IMR-90 (cell line): Measurements from ENCODE around the gene CSPG5. TPM values are rescaled to one million over a fixed set of nuclear protein-coding genes. Genes with fewer than 3 reads are reported as not detected.

Experiments used
- ATAC-seq: fragments of 200-7000 bp; cut with Tn5 transposase; 2 replicates; pipeline ENCODE4 v1.9.1; 2020; ENCODE audit warnings: low read depth, mild to moderate bottlenecking, moderate library complexity
- BruUV-seq: library from RNA; stranded (reverse); fragments of 400-500 nt; replicated peaks from 2 replicates; lab custom pipeline; 2021; lab: Mats Ljungman, UMichigan
- CTCF ChIA-PET: fragments of 300-600 bp; formaldehyde crosslinking; extraction: SDS; loops from one replicate; lab custom pipeline; 2021; ENCODE audit warnings: antibody characterized with exemption; lab: Yijun Ruan, JAX
- POLR2A ChIA-PET: fragments of 300-600 bp; sonication (Branson Sonifier 250); formaldehyde crosslinking; loops from one replicate; lab custom pipeline; 2022; ENCODE audit warnings: antibody characterized with exemption; ENCODE audit not compliant: unreplicated experiment; lab: Charles Lee
- DNase-seq: peaks from one replicate; pipeline ENCODE4 v3.0.0; 2013
- H2AFZ ChIP-seq: replicated peaks from 2 replicates; pipeline ENCODE3; 2013; ENCODE audit warnings: low read length, mild to moderate bottlenecking; ENCODE audit not compliant: poor library complexity
- H2AK5ac ChIP-seq: 2 replicates; pipeline ENCODE4 v1.6.1; 2013; ENCODE audit warnings: low read depth, low read length, inconsistent platforms
- H2AK9ac ChIP-seq: replicated peaks from 2 replicates; pipeline ENCODE3; 2013; ENCODE audit warnings: mild to moderate bottlenecking, low read depth, low read length, moderate library complexity; ENCODE audit not compliant: poor library complexity
- H2BK120ac ChIP-seq: 2 replicates; pipeline ENCODE4 v1.6.1; 2013; ENCODE audit warnings: low read depth, low read length, inconsistent platforms
- H2BK15ac ChIP-seq: 3 replicates; pipeline ENCODE4 v1.6.1; 2013; ENCODE audit warnings: low read depth, low read length, inconsistent platforms
- H2BK20ac ChIP-seq: 2 replicates; pipeline ENCODE4 v1.6.1; 2013; ENCODE audit warnings: low read depth, mild to moderate bottlenecking, inconsistent platforms, low read length, moderate library complexity
- H2BK5ac ChIP-seq: 2 replicates; pipeline ENCODE4 v1.6.1; 2013; ENCODE audit warnings: mild to moderate bottlenecking, low read depth, low read length, inconsistent platforms; ENCODE audit not compliant: poor library complexity, severe bottlenecking
- H3K14ac ChIP-seq: replicated peaks from 2 replicates; pipeline ENCODE4 v1.6.1; 2013; ENCODE audit warnings: low read depth, low read length, inconsistent platforms
- H3K18ac ChIP-seq: 2 replicates; pipeline ENCODE4 v1.6.1; 2013; ENCODE audit warnings: low read depth, low read length, control low read depth
- H3K23ac ChIP-seq: 2 replicates; pipeline ENCODE4 v1.6.1; 2013; ENCODE audit warnings: low read depth, low read length, inconsistent platforms
- H3K27ac ChIP-seq: 2 replicates; pipeline ENCODE4 v1.5.1; 2013; ENCODE audit warnings: mild to moderate bottlenecking, control low read depth, low read length; ENCODE audit not compliant: insufficient read depth
- H3K27me3 ChIP-seq: 2 replicates; pipeline ENCODE4 v1.6.1; 2013; ENCODE audit warnings: low read length; ENCODE audit not compliant: control insufficient read depth, insufficient read depth
- H3K36me3 ChIP-seq: 2 replicates; pipeline ENCODE4 v1.6.1; 2013; ENCODE audit warnings: low read length, mixed read lengths; ENCODE audit not compliant: control insufficient read depth, insufficient read depth
- H3K4ac ChIP-seq: 2 replicates; pipeline ENCODE4 v1.6.1; 2013; ENCODE audit warnings: low read depth, low read length, inconsistent platforms
- H3K4me1 ChIP-seq: 2 replicates; pipeline ENCODE4 v1.6.1; 2013; ENCODE audit warnings: low read length, mixed read lengths; ENCODE audit not compliant: control insufficient read depth, insufficient read depth
- H3K4me2 ChIP-seq: 2 replicates; pipeline ENCODE4 v1.6.1; 2013; ENCODE audit warnings: low read depth, mild to moderate bottlenecking, control low read depth, low read length, moderate library complexity
- H3K4me3 ChIP-seq: 2 replicates; pipeline ENCODE4 v1.5.1; 2013; ENCODE audit warnings: low read depth, mild to moderate bottlenecking, control low read depth, low read length, moderate library complexity; ENCODE audit not compliant: insufficient read depth
- H3K56ac ChIP-seq: 2 replicates; pipeline ENCODE4 v1.6.1; 2013; ENCODE audit warnings: low read length, inconsistent platforms; ENCODE audit not compliant: insufficient read depth; ENCODE audit errors: extremely low read depth
- H3K79me1 ChIP-seq, 2 experiments: 2 replicates each; pipeline ENCODE4 v1.6.1; 2013; ENCODE audit warnings: low read length in 2 of 2, inconsistent platforms in 1 of 2, low read depth in 1 of 2
- H3K9ac ChIP-seq: 2 replicates; pipeline ENCODE4 v1.6.1; 2013; ENCODE audit warnings: low read depth, low read length, control low read depth
- H3K9me1 ChIP-seq: 2 replicates; pipeline ENCODE4 v1.6.1; 2013; ENCODE audit warnings: low read length, inconsistent platforms; ENCODE audit not compliant: insufficient read depth
- H3K9me3 ChIP-seq: 2 replicates; pipeline ENCODE4 v1.6.1; 2013; ENCODE audit warnings: low read length; ENCODE audit not compliant: control insufficient read depth, insufficient read depth
- H4K20me1 ChIP-seq: 2 replicates; pipeline ENCODE4 v1.6.1; 2013; ENCODE audit warnings: low read length, inconsistent platforms; ENCODE audit not compliant: insufficient read depth
- H4K5ac ChIP-seq: 2 replicates; pipeline ENCODE4 v1.6.1; 2013; ENCODE audit warnings: mild to moderate bottlenecking, low read depth, low read length, control low read depth
- H4K8ac ChIP-seq, 2 experiments: 2 replicates each; pipeline ENCODE4 v1.6.1; 2013; ENCODE audit warnings: low read depth in 2 of 2, low read length in 2 of 2, control low read depth in 1 of 2, inconsistent platforms in 1 of 2
- H4K91ac ChIP-seq: 2 replicates; pipeline ENCODE4 v1.6.1; 2013; ENCODE audit warnings: low read depth, low read length, inconsistent platforms; ENCODE audit not compliant: insufficient read depth
- CHD1 ChIP-seq: IDR thresholded peaks from 2 replicates; pipeline ENCODE4 v1.6.1; 2012; ENCODE audit warnings: low read depth, low read length, improper control_type of control experiment
- FOS ChIP-seq: fragments of 150-350 bp; IDR thresholded peaks from 2 replicates; pipeline ENCODE4 v1.6.1; 2016; ENCODE audit warnings: low read depth, low read length
- MXI1 ChIP-seq: IDR thresholded peaks from 2 replicates; pipeline ENCODE4 v1.6.1; 2012; ENCODE audit warnings: low read depth, mild to moderate bottlenecking, low read length, moderate library complexity, borderline replicate concordance
- RAD21 ChIP-seq: IDR thresholded peaks from 2 replicates; pipeline ENCODE4 v1.6.1; 2012; ENCODE audit warnings: low read length, improper control_type of control experiment
- USF2 ChIP-seq: fragments of 150-350 bp; IDR thresholded peaks from 2 replicates; pipeline ENCODE4 v1.6.1; 2017; ENCODE audit warnings: mild to moderate bottlenecking, antibody characterized with exemption, low read length, low read depth
- WGBS, 2 experiments: methylation state at CpG; one replicate each; pipeline versions ENCODE4 v1.1.5 to v1.1.7; 2013; ENCODE audit warnings: missing lambda C conversion rate in 2 of 2; ENCODE audit not compliant: insufficient read length in 1 of 2; ENCODE audit errors: extremely low coverage in 2 of 2; 5-methylcytosine and 5-hydroxymethylcytosine counted together
- dilution Hi-C: fragments of 300-500 bp; cut with HindIII; formaldehyde crosslinking; loops from one replicate; pipeline ENCODE4 v1.14.3; 2018; ENCODE audit warnings: low sequenced_read_pairs; ENCODE audit not compliant: unreplicated experiment
- in situ Hi-C: fragments of 300-500 bp; cut with MboI; formaldehyde crosslinking; loops from 3 replicates; pipeline ENCODE4 v1.14.3; 2019; ENCODE audit warnings: low sequenced_read_pairs, inconsistent platforms, mixed read lengths
- intact Hi-C: fragments of 100-400 bp; cut with micrococcal nuclease; formaldehyde crosslinking; loops from 2 replicates; pipeline ENCODE4 v1.10.0; 2022
- polyA plus RNA-seq, 3 experiments: library from polyadenylated mRNA; depleted of rRNA; stranded (reverse); fragments of >200 nt; gene quantifications; 2 replicates each; pipeline ENCODE4 v1.2.3, GENCODE V29; 2012; ENCODE audit warnings: low replicate concordance in 1 of 3
- total RNA-seq: library from RNA; depleted of rRNA; stranded (reverse); fragments of >200 nt; gene quantifications from 2 replicates; pipeline ENCODE4 v1.2.3, GENCODE V29; 2012

Gene CSPG5
- total and polyA plus RNA-seq, 2 of the 4 experiments (the other 2 are of a cell fraction) = under 0.01 to 0.10 TPM

GRCh38 chr3:47590216-47590615 lies 11.6 kb upstream of the CSPG5 start:
- Histone ChIP-seq H3K18ac (no peak overlapping the region), H2AFZ (no peak overlapping the region), H3K9ac (no peak overlapping the region), H2AK9ac (no peak overlapping the region), H4K5ac (no peak overlapping the region), H3K4ac (no peak overlapping the region), H2AK5ac (no peak overlapping the region), H3K9me3 (no peaks in the 10 kb centered on the region), H3K36me3 (peaks cover 39% of the 10 kb centered on the region), H4K8ac (no peak overlapping the region), H4K91ac (no peak overlapping the region), H3K56ac (no peak overlapping the region), H3K27me3 (no peaks in the 10 kb centered on the region), H4K20me1 (0 out of 2 replicates have a peak, but pooled peaks cover 11% of the 10 kb centered on the region), H3K4me2 (no peak overlapping the region), H3K4me3 (no peak overlapping the region), H3K23ac (no peak overlapping the region), H3K9me1 (peaks cover 11% of the 10 kb centered on the region; the same call in 1 of the 2 replicates), H2BK20ac (no peak overlapping the region), H3K79me1 (peaks cover 5 to 10% of the 10 kb centered on the region in 2 experiments; a peak in 3 of 4 replicates), H3K14ac (no peak overlapping the region), H2BK5ac (no peak overlapping the region), H2BK120ac (no peak overlapping the region), H3K4me1 (no peaks in the 10 kb centered on the region; the same call in 1 of the 2 replicates), H2BK15ac (no peak overlapping the region), H3K27ac (no peak overlapping the region)
- BruUV-seq = no TSS peak
- no peak for ATAC-seq
- TF ChIP-seq USF2 (no peak), MXI1 (no peak), RAD21 (no peak), FOS (no peak), CHD1 (no peak)
- DNase-seq = no peak
- POLR2A ChIA-PET = no interaction called here
- intact Hi-C loops (no loop called here), dilution Hi-C loops (no loop called here), in situ Hi-C loops (no loop called here)
- CTCF ChIA-PET = interaction anchor here (0.5 to 1.2 kb wide), 2 partner anchors 22 to 187 kb away, joined by 3 read pairs; no protein-coding TSS in a partner anchor
- no CpG with 5 or more reads among the region's 2 CpGs for whole genome bisulfite sequencing, 2 experiments
